ENCODE results near the gene PLEKHA8.
A peak's percentile ranks its signal among the peaks of the same experiment; 100 is the strongest.

PLEKHA8 gene

DNA sequence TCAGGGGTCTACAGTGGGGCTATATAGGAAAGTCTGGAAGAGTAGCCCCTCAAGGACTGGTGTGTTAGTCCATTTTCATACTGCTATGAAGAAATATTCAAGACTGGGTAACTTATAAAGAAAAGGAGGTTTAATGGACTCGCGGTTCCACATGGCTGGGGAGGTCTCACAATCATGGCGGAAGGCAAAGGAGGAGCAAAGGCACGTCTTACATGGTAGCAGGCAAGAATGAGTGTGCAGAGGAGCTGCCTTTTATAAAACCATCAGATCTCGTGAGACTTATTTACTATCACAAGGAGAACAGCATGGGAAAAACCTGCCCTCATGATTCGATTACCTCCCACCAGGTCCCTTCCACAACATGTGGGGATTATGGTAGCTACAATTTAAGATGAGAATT lies 4.7 kb upstream of the PLEKHA8 start:
- no peak overlapping the region for H3K4me3 ChIP-seq (ENCODE audit: low read depth in 1 of 2, low read length in 1 of 2)

DNA sequence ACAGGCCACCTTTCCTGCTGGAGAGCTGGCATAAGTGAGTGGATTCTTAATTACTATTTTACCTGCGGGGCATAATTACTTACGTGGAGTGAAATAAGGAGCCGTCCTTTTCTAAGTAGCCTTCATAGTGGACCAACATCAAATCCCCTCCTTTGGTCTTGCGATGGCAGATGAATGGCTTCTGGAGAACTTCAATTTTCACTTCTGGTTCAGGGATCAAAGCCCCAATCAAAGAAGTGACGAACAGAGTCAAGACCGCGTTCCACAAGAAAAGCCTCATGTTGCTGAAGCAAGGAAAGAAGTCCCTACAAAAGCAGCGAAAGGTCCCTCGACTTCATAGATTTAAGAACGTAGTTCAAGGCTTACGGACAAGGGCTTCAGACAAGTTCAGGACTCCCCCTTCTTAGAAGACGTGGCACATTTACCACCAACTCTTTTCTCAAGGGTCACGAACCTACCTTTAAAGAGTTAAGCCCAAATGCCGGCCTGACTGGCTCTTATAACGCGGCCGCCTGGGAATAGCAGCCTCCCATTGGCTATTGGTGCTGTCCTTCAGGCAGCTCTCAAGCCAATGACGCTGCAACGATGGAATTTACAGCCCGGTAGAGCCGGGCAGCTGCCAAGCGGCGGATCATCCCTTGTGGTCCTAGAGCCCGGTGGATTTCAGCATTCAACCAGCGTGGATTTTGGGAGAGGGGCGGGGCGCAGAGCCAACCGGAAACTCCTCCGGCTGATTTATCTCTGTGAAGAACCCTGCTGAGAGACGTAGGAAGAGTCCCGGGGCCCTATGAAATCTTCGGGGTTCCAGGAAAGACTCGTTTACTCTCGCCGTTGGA lies 1.8 kb upstream of the PLEKHA8 start, which contains the start of gene FKBP14:
Gene FKBP14 (minus strand): TSS at position 474 of the 836 bp plus-strand sequence. CDS start 194 bp downstream, at position 280.
- peak within 1 kb of the TSS; percentile 73 for H3K27ac ChIP-seq
- H3K9me3 ChIP-seq: no peaks in the 10 kb centered on the region
- H3K36me3 ChIP-seq: no peaks in the 10 kb centered on the region
- peak within 1 kb of the TSS; percentile 82 to 93 for H3K4me3 ChIP-seq (ENCODE audit: low read depth in 1 of 2, low read length in 1 of 2)
- H3K4me1 ChIP-seq (ENCODE audit: control insufficient read depth in 1 of 2, insufficient read depth in 1 of 2, low read depth in 1 of 2, low read length in 1 of 2): peaks cover 25 to 31% of the 10 kb centered on the region in 2 experiments
- H3K27me3 ChIP-seq: peaks cover 23% of the 10 kb centered on the region
- TF ChIP-seq, protein P1, sequence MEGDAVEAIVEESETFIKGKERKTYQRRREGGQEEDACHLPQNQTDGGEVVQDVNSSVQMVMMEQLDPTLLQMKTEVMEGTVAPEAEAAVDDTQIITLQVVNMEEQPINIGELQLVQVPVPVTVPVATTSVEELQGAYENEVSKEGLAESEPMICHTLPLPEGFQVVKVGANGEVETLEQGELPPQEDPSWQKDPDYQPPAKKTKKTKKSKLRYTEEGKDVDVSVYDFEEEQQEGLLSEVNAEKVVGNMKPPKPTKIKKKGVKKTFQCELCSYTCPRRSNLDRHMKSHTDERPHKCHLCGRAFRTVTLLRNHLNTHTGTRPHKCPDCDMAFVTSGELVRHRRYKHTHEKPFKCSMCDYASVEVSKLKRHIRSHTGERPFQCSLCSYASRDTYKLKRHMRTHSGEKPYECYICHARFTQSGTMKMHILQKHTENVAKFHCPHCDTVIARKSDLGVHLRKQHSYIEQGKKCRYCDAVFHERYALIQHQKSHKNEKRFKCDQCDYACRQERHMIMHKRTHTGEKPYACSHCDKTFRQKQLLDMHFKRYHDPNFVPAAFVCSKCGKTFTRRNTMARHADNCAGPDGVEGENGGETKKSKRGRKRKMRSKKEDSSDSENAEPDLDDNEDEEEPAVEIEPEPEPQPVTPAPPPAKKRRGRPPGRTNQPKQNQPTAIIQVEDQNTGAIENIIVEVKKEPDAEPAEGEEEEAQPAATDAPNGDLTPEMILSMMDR (IDR thresholded peaks at IDR 0.05): peak; percentile 29

More for the DNA sequence above, 4.7 kb upstream of the PLEKHA8 start:
- no peaks in the 10 kb centered on the region for H3K36me3 ChIP-seq
- no peak overlapping the region for H3K27ac ChIP-seq
- no peaks in the 10 kb centered on the region for H3K9me3 ChIP-seq
- H3K4me1 ChIP-seq (ENCODE audit: control insufficient read depth in 1 of 2, insufficient read depth in 1 of 2, low read depth in 1 of 2, low read length in 1 of 2): peaks cover 23% of the 10 kb centered on the region in 2 experiments
- TF ChIP-seq, protein P1 (IDR thresholded peaks at IDR 0.05): no peak
- peaks cover 2% of the 10 kb centered on the region for H3K27me3 ChIP-seq

- H3K36me3 ChIP-seq: no peaks in the 10 kb centered on the region
- H3K9me3 ChIP-seq: no peaks in the 10 kb centered on the region
- peaks cover 23% of the 10 kb centered on the region for H3K27me3 ChIP-seq
- peak overlapping the region; percentile 73 for H3K27ac ChIP-seq
- peaks cover 25 to 31% of the 10 kb centered on the region in 2 experiments for H3K4me1 ChIP-seq (ENCODE audit: control insufficient read depth in 1 of 2, insufficient read depth in 1 of 2, low read depth in 1 of 2, low read length in 1 of 2)
- H3K4me3 ChIP-seq (ENCODE audit: low read depth in 1 of 2, low read length in 1 of 2): peak overlapping the region; percentile 82 to 93
- TF ChIP-seq, protein P1 (IDR thresholded peaks at IDR 0.05): no peak
These were observed 1.2 kb upstream of the PLEKHA8 start for GRCh38 chr7:30027065-30027456.

DNA sequence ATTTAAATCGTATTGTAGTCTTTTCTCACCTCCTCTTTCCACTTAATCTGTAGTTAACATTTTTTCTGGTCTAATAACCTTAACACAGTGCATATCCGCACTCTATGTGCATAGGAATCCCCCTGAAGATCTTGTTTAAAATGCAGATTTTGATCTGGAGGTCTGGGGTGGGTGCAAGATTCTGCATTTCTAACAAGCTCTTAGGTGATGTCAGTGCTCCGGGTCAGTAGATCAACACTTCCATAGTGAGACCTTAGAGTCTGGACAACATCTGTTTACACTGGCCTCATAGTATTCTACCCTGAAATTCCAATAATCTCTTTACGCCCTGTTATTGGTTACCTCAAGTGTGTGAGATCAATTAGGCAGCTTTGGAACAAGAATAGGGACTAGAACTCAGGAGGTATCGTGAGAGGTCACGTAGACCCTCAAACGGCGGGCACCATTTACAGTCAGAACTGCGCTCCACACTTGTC lies 434 bp upstream of the PLEKHA8 start:
- Histone ChIP-seq H3K27me3 (peaks cover 23% of the 10 kb centered on the region), H3K4me1 (ENCODE audit: control insufficient read depth in 1 of 2, insufficient read depth in 1 of 2, low read depth in 1 of 2, low read length in 1 of 2) (peaks cover 25 to 31% of the 10 kb centered on the region in 2 experiments), H3K27ac (peak overlapping the region; percentile 73), H3K36me3 (no peaks in the 10 kb centered on the region), H3K4me3 (ENCODE audit: low read depth in 1 of 2, low read length in 1 of 2) (peak overlapping the region; percentile 82 to 93), H3K9me3 (no peaks in the 10 kb centered on the region)
- TF ChIP-seq, protein P1 (IDR thresholded peaks at IDR 0.05): no peak

DNA sequence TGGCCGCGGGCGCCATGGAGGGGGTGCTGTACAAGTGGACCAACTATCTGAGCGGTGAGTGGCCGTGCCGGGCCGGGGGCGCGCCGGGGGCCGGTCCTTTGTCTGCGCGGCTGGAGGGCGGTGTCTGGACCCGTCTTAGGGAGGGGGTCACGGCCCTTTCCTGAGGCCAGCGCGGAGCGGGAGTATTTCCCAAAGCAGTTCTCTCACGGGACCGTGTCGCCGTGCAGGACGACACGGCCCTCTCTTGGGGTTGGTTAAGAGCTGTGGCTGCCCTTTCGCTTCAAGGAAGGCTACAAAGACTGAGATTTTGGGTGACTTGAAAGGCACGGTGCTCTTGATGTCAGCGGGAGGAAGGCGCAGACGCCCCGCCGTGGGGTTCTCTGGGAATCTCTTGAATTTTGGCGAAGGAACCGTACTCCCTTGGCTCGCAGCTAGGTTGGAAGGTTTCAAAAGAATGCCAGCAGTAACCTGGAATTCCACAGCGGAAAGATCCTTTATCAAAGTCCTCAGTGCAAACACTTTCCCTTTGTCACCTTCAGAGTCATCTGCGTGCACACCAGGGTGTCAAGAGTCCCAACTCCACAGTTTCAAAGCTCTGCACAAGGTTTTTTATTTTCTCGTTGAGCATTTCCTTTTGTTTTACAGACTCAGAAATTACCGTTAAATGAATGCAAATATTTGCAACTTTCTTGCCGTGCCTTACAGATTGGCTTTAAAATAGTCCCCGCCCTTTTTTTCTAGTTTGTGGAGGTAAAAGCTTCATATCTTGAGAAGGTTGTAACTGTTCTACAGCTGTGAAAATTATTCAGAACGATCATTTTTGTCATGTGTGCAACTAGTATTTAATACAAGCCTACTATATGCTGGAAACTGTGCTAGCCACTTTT lies 780 bp downstream of the PLEKHA8 start:
- TF ChIP-seq, protein P1 (IDR thresholded peaks at IDR 0.05): no peak
- H3K9me3 ChIP-seq: no peaks in the 10 kb centered on the region
- H3K4me3 ChIP-seq (ENCODE audit: low read depth in 1 of 2, low read length in 1 of 2): peak overlapping the region; percentile 82 to 93
- H3K36me3 ChIP-seq: no peaks in the 10 kb centered on the region
- peaks cover 23% of the 10 kb centered on the region for H3K27me3 ChIP-seq
- peaks cover 25 to 31% of the 10 kb centered on the region in 2 experiments for H3K4me1 ChIP-seq (ENCODE audit: control insufficient read depth in 1 of 2, insufficient read depth in 1 of 2, low read depth in 1 of 2, low read length in 1 of 2)
- peak overlapping the region; percentile 73 for H3K27ac ChIP-seq
